Stimulated activated CD4-positive, alpha-beta T cell treated with anti-CD3 and anti-CD28 coated beads, Interleukin-1b, Interleukin-23, amount 100 ng/mL, for 24 hours (primary cell): ENCODE results near the gene IKZF1.

ENCODE experiments used
- DNase-seq, 4 experiments: peaks; one replicate each; pipeline ENCODE4 v3.0.0-alpha.2; 2020; ENCODE audit warnings: low read depth in 4 of 4, low spot score in 1 of 4

The IKZF1 gene

GRCh38 chr7:50307368-50308032 lies 3.0 kb downstream of the IKZF1 start:
- DNase-seq, result no peak

GRCh38 chr7:50308203-50308531 lies 3.7 kb downstream of the IKZF1 start:
- DNase-seq, result no peak

GRCh38 chr7:50308532-50309385 lies 4.2 kb downstream of the IKZF1 start:
- DNase-seq, result no peak

GRCh38 chr7:50309721-50310120 lies 5.2 kb downstream of the IKZF1 start:
- DNase-seq, result no peak

- DNase-seq, result no peak
Measured at GRCh38 chr7:50310361-50310760, 5.8 kb downstream of the IKZF1 start.

GRCh38 chr7:50310956-50311355 lies 6.4 kb downstream of the IKZF1 start:
- DNase-seq, result no peak

- DNase-seq, result no peak
Measured at GRCh38 chr7:50312250-50313162, 8.0 kb downstream of the IKZF1 start.

GRCh38 chr7:50314836-50315592 lies 10.5 kb downstream of the IKZF1 start:
- no peak for DNase-seq

GRCh38 chr7:50315739-50316671 lies 11.5 kb downstream of the IKZF1 start:
- no peak for DNase-seq

GRCh38 chr7:50317221-50317678 lies 12.7 kb downstream of the IKZF1 start:
- DNase-seq, result no peak

GRCh38 chr7:50317697-50318669 lies 13.5 kb downstream of the IKZF1 start:
- DNase-seq, result no peak

- no peak for DNase-seq
Measured at GRCh38 chr7:50321487-50322067, 17.1 kb downstream of the IKZF1 start.

GRCh38 chr7:50324113-50324512 lies 19.6 kb downstream of the IKZF1 start:
- DNase-seq, result no peak

GRCh38 chr7:50327443-50327842 lies 22.9 kb downstream of the IKZF1 start:
- DNase-seq, result no peak

GRCh38 chr7:50329775-50330174 lies 25.3 kb downstream of the IKZF1 start:
- no peak for DNase-seq

- DNase-seq, result no peak
Measured at GRCh38 chr7:50330254-50330653, 25.7 kb downstream of the IKZF1 start.

GRCh38 chr7:50330696-50331095 lies 26.2 kb downstream of the IKZF1 start:
- DNase-seq, result no peak

GRCh38 chr7:50331564-50332208 lies 27.2 kb downstream of the IKZF1 start:
- no peak for DNase-seq
